Measurements from ENCODE around the gene HOOK2. TPM values are rescaled to one million over a fixed set of nuclear protein-coding genes. Genes with fewer than 3 reads are reported as not detected.

The HOOK2 gene
- total and polyA plus RNA-seq, 2 of the 13 experiments (the other 11 are each of a cell fraction or from before 2014, with no cell fraction given), result 9.2 to 12.9 TPM

DNA sequence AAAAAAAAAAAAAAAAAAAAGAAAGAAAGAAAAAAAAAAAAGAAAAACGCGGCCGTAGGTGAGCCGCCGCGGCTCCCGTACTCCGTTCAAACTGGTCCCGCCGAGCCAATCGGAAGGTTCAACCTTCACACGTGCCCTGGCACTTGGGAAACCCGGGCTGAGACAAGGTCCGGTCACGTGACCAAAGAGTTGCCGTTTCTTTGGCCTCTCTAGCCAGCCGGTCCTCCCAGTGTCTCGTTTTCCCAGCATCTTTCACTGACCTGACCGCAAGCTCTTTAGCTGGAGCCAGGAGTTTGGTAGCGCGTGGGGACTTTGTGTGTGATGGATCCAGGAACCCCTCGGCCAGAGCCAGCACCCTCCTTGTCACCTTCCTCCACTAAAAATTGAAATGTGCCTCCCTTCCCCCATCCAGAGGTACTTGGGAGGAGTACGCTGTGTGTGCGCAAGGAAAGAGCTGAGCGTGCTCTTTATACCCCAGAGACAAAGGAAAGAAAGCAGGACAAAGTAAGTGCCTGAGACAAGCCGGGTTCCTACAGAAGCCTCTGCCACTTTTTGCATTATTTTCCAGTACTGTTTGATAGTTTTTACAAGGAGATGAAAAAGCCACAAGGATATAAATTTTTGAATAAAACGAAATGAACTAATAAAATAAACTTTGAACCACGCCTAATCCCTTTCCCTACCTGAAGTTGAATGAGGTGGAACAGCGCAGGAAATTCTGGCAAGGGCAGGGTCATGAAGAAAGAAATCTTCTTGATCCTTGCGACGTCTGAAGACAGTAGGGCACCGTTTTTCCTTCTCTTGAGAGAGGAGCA lies 52.6 kb downstream of the HOOK2 start (continued):
- TF ChIP-seq, protein P1, sequence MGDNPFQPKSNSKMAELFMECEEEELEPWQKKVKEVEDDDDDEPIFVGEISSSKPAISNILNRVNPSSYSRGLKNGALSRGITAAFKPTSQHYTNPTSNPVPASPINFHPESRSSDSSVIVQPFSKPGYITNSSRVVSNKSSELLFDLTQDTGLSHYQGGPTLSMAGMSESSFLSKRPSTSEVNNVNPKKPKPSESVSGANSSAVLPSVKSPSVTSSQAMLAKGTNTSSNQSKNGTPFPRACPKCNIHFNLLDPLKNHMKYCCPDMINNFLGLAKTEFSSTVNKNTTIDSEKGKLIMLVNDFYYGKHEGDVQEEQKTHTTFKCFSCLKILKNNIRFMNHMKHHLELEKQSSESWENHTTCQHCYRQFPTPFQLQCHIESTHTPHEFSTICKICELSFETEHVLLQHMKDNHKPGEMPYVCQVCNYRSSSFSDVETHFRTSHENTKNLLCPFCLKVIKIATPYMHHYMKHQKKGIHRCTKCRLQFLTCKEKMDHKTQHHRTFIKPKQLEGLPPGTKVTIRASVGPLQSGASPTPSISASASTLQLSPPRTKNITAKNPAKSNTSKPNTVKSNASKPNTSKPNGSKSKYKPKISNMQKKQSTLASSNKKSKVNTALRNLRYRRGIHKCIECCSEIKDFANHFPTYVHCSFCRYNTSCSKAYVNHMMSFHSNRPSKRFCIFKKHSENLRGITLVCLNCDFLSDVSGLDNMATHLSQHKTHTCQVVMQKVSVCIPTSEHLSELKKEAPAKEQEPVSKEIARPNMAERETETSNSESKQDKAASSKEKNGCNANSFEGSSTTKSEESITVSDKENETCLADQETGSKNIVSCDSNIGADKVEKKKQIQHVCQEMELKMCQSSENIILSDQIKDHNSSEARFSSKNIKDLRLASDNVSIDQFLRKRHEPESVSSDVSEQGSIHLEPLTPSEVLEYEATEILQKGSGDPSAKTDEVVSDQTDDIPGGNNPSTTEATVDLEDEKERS (CRISPR knock-in tag; IDR thresholded peaks at IDR 0.05), result no peak
- TF ChIP-seq ELF1 (CRISPR knock-in tag; IDR thresholded peaks at IDR 0.05) (peak; percentile 74), ARID2 (CRISPR knock-in tag; IDR thresholded peaks at IDR 0.05; ENCODE audit: borderline replicate concordance) (no peak), CENPT (CRISPR knock-in tag; IDR thresholded peaks at IDR 0.05; ENCODE audit: low read depth) (no peak), WIZ (CRISPR knock-in tag; IDR thresholded peaks at IDR 0.05) (no peak), HIVEP1 (CRISPR knock-in tag; IDR thresholded peaks at IDR 0.05) (no peak), FOSL1 (CRISPR knock-in tag; IDR thresholded peaks at IDR 0.05; ENCODE audit: borderline replicate concordance) (no peak), CBX1 (IDR thresholded peaks at IDR 0.05; ENCODE audit: low read depth) (no peak)
- TF ChIP-seq, protein P2, sequence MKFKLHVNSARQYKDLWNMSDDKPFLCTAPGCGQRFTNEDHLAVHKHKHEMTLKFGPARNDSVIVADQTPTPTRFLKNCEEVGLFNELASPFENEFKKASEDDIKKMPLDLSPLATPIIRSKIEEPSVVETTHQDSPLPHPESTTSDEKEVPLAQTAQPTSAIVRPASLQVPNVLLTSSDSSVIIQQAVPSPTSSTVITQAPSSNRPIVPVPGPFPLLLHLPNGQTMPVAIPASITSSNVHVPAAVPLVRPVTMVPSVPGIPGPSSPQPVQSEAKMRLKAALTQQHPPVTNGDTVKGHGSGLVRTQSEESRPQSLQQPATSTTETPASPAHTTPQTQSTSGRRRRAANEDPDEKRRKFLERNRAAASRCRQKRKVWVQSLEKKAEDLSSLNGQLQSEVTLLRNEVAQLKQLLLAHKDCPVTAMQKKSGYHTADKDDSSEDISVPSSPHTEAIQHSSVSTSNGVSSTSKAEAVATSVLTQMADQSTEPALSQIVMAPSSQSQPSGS (CRISPR knock-in tag; IDR thresholded peaks at IDR 0.05), result peak; percentile 71
- TF ChIP-seq, protein P3, sequence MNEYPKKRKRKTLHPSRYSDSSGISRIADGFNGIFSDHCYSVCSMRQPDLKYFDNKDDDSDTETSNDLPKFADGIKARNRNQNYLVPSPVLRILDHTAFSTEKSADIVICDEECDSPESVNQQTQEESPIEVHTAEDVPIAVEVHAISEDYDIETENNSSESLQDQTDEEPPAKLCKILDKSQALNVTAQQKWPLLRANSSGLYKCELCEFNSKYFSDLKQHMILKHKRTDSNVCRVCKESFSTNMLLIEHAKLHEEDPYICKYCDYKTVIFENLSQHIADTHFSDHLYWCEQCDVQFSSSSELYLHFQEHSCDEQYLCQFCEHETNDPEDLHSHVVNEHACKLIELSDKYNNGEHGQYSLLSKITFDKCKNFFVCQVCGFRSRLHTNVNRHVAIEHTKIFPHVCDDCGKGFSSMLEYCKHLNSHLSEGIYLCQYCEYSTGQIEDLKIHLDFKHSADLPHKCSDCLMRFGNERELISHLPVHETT (CRISPR knock-in tag; conservative IDR thresholded peaks at IDR 0.05), result 0 out of 2 replicates have a peak, but pooled peaks have one; percentile 19

Data from HepG2 (cell line).